SU-DHL-6 (cell line): ENCODE data around the gene IGSF8.

ENCODE experiments used
- H2AFZ ChIP-seq: fragments of 200-600 bp; sonication (generic); 2 replicates; pipeline ENCODE4 v1.6.1; 2014; ENCODE audit warnings: low read depth, mild to moderate bottlenecking, moderate library complexity, mixed read lengths, antibody characterized with exemption, low read length; ENCODE audit not compliant: severe bottlenecking
- H3F3A ChIP-seq: fragments of 200-600 bp; shearing (Covaris generic); 2 replicates; pipeline ENCODE4 v1.6.0; 2016; ENCODE audit warnings: antibody characterized with exemption, mild to moderate bottlenecking; ENCODE audit not compliant: insufficient read depth
- H3K27ac ChIP-seq: fragments of 200-600 bp; sonication (generic); 2 replicates; pipeline ENCODE4 v1.5.1; 2016; ENCODE audit warnings: low read depth, mild to moderate bottlenecking, low read length, moderate library complexity, mixed read lengths
- H3K27me3 ChIP-seq: fragments of 200-600 bp; sonication (generic), shearing (Covaris generic); 2 replicates; pipeline ENCODE4 v1.6.0; 2014; ENCODE audit warnings: mild to moderate bottlenecking, low read length
- H3K36me3 ChIP-seq: fragments of 200-600 bp; sonication (generic); 2 replicates; pipeline ENCODE4 v1.6.1; 2014; ENCODE audit warnings: mild to moderate bottlenecking, low read length, mixed read lengths
- H3K4me2 ChIP-seq: fragments of 300-600, 200-600 bp; shearing (Covaris generic), sonication (generic); 2 replicates; pipeline ENCODE4 v1.6.0; 2014; ENCODE audit warnings: low read length, low read depth, mild to moderate bottlenecking; ENCODE audit not compliant: poor library complexity, severe bottlenecking
- H3K4me3 ChIP-seq: fragments of 200-600 bp; sonication (generic); 2 replicates; pipeline ENCODE4 v1.5.1; 2014; ENCODE audit warnings: antibody characterized with exemption, low read length, mild to moderate bottlenecking, mixed read lengths; ENCODE audit not compliant: insufficient read depth, poor library complexity, severe bottlenecking
- H3K79me2 ChIP-seq: fragments of 200-600 bp; sonication (generic); 2 replicates; pipeline ENCODE4 v1.6.1; 2014; ENCODE audit warnings: mild to moderate bottlenecking, low read length, moderate library complexity; ENCODE audit not compliant: insufficient read depth
- H3K9ac ChIP-seq: fragments of 200-600 bp; sonication (generic); 2 replicates; pipeline ENCODE4 v1.7.0; 2014; ENCODE audit warnings: mild to moderate bottlenecking, low read length
- H3K9me2 ChIP-seq: fragments of 200-600 bp; sonication (generic); replicated peaks from 2 replicates; pipeline ENCODE4 v1.6.1; 2014; ENCODE audit warnings: low read length; ENCODE audit not compliant: insufficient read depth
- H3K9me3 ChIP-seq: fragments of 200-600 bp; sonication (generic); 2 replicates; pipeline ENCODE4 v1.6.1; 2014; ENCODE audit warnings: low read length, mixed read lengths; ENCODE audit not compliant: insufficient read depth
- H4K20me1 ChIP-seq: fragments of 200-600 bp; sonication (generic); 2 replicates; pipeline ENCODE4 v1.6.1; 2014; ENCODE audit warnings: low read depth, mild to moderate bottlenecking, antibody characterized with exemption, low read length, moderate library complexity, mixed read lengths
- EZH2phosphoT487 ChIP-seq: fragments of 200-600 bp; sonication (generic), shearing (Covaris generic); conservative IDR thresholded peaks from 2 replicates; pipeline ENCODE4 v1.6.1; 2018; ENCODE audit warnings: mild to moderate bottlenecking, antibody characterized with exemption, low read length, moderate library complexity, mixed read lengths
- TF ChIP-seq, protein P1 (sequence below): fragments of 200-600 bp; sonication (generic); IDR thresholded peaks from one replicate; pipeline ENCODE4 v1.5.1; 2017; ENCODE audit warnings: antibody characterized with exemption, mild to moderate bottlenecking, low read length, moderate library complexity; ENCODE audit not compliant: insufficient read depth, poor library complexity, severe bottlenecking

Gene IGSF8

DNA sequence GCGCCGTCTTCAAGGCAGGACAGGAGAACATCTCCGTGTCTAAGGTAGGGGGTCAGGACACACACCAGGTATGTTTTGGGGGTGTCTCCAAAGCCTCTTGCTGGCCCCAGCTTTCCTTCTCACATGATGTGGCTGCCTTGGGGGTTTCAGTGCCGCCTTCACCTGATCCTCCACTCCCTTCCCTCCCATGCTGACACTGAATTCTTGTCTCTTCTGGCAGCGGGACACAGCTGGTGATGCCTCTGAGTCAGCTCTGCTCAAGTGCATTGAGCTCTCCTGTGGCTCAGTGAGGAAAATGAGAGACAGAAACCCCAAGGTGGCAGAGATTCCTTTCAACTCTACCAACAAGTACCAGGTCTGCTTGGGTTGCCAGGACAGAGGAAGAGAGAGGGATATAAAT lies 30.6 kb upstream of the IGSF8 start:
- no peak overlapping the region for H3K4me2 ChIP-seq
- H3K9me3 ChIP-seq = no peaks in the 10 kb centered on the region
- no peaks in the 10 kb centered on the region for H3K36me3 ChIP-seq
- H3K9ac ChIP-seq = no peak overlapping the region
- no peaks in the 10 kb centered on the region for H3K79me2 ChIP-seq
- no peak overlapping the region for H3K4me3 ChIP-seq
- no peaks in the 10 kb centered on the region for H3K9me2 ChIP-seq
- H4K20me1 ChIP-seq = no peaks in the 10 kb centered on the region
- no peak for TF ChIP-seq EZH2phosphoT487
- TF ChIP-seq, protein P1, sequence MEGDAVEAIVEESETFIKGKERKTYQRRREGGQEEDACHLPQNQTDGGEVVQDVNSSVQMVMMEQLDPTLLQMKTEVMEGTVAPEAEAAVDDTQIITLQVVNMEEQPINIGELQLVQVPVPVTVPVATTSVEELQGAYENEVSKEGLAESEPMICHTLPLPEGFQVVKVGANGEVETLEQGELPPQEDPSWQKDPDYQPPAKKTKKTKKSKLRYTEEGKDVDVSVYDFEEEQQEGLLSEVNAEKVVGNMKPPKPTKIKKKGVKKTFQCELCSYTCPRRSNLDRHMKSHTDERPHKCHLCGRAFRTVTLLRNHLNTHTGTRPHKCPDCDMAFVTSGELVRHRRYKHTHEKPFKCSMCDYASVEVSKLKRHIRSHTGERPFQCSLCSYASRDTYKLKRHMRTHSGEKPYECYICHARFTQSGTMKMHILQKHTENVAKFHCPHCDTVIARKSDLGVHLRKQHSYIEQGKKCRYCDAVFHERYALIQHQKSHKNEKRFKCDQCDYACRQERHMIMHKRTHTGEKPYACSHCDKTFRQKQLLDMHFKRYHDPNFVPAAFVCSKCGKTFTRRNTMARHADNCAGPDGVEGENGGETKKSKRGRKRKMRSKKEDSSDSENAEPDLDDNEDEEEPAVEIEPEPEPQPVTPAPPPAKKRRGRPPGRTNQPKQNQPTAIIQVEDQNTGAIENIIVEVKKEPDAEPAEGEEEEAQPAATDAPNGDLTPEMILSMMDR = no peak
- H3K27me3 ChIP-seq = no peaks in the 10 kb centered on the region
- no peak overlapping the region for H3K27ac ChIP-seq
- no peaks in the 10 kb centered on the region for H3F3A ChIP-seq
- H2AFZ ChIP-seq = no peak overlapping the region

DNA sequence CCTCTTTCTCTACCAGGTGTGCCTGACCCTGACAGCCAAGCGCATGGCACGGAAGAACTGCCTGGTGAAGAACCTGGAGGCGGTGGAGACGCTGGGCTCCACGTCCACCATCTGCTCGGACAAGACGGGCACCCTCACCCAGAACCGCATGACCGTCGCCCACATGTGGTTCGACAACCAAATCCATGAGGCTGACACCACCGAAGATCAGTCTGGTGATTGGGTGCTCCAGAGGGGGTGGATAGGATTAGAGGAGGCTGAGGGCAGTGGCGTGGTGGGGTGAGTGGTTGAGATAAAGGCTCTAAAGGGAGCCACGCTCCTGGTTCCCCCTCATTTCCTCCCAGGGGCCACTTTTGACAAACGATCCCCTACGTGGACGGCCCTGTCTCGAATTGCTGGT lies 30.2 kb upstream of the IGSF8 start:
- TF ChIP-seq, protein P1 = no peak
- no peak for TF ChIP-seq EZH2phosphoT487
- Histone ChIP-seq H3K9me2 (no peaks in the 10 kb centered on the region), H3K27me3 (no peaks in the 10 kb centered on the region), H3K4me2 (no peak overlapping the region), H4K20me1 (no peaks in the 10 kb centered on the region), H3K9me3 (no peaks in the 10 kb centered on the region), H3K9ac (no peak overlapping the region), H2AFZ (no peak overlapping the region), H3K79me2 (no peaks in the 10 kb centered on the region), H3K4me3 (no peak overlapping the region), H3K36me3 (no peaks in the 10 kb centered on the region), H3K27ac (no peak overlapping the region), H3F3A (no peaks in the 10 kb centered on the region)

DNA sequence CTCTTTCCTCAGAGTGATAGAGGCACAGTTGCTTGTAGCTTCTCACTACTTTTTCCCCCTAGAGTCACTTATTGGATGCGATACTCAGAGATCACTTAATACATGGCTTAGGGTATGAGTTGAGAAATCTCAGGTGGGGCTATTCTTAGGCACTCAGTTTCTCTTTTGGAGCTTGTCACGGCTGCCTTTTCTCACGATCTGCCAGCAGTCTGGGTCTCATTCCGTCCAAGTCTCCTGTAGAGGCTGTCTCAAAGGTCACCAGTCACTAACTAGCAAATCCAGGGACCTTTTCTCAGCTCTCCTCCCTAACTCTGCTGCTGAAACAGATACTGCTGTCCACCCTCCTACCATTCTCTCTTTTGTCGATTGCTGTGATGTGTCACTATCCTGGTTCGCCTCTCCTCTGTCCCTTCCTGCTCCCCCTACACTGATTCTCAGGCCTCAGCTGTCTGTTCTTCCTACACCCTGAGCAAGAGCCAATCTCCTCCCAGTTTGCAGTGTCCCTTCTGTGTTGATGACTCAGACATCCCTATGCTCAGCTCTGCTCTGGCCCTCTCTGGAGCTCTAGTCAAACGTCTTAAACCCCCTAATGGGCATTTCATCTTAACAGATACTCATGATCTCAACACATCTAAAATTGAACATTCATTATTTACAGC lies 29.6 kb upstream of the IGSF8 start:
- Histone ChIP-seq H3K4me3 (no peak overlapping the region), H3K27me3 (no peaks in the 10 kb centered on the region), H4K20me1 (no peaks in the 10 kb centered on the region), H3F3A (no peaks in the 10 kb centered on the region), H3K9me2 (no peaks in the 10 kb centered on the region), H3K9me3 (no peaks in the 10 kb centered on the region), H3K36me3 (no peaks in the 10 kb centered on the region), H3K4me2 (no peak overlapping the region), H3K79me2 (no peaks in the 10 kb centered on the region), H2AFZ (no peak overlapping the region), H3K9ac (no peak overlapping the region), H3K27ac (no peak overlapping the region)
- TF ChIP-seq EZH2phosphoT487 = no peak
- TF ChIP-seq, protein P1 = no peak
